Stimulated activated CD8-positive, alpha-beta memory T cell treated with anti-CD3 and anti-CD28 coated beads, Interleukin-7, amount 100 ng/mL, for 24 hours (primary cell): Measurements from ENCODE around the gene NR4A1.

Experiments
- DNase-seq: peaks from one replicate; pipeline ENCODE4 v3.0.0-alpha.2; 2020; ENCODE audit warnings: low read depth

The NR4A1 gene

DNA sequence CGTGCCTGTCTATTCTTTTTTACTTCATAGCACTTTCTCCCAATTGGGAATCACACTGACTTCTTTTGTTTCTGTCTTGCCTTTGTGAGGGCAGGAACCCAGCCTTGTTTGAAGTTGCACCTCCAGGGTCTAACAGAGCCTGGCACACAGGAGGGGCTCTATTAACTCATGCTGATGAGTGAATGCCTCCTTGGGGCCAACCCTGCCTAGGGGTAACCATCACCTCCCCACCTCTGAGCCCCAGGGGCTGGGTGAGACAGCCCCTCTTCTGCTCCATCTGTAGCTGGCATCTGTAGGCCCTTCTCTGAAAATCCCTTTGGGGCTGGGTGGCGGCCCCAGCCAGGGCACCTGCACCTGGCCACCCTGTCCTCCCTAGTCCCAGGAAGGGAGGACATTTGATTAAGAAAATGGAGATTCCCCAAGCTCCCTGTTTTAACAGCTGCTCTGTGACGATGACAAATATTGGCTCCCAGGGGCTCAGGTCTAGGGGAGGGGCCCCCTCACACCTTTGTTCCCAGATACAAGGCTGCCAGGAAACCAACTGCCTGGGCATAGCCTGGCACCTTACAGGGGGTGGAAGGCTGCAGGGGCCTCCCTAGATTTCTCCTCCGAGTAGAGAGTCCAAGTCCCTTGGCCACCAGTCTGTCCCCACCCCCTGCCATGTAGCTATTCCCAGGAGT, 32.7 kb upstream of the NR4A1 start:
- DNase-seq, result no peak

DNA sequence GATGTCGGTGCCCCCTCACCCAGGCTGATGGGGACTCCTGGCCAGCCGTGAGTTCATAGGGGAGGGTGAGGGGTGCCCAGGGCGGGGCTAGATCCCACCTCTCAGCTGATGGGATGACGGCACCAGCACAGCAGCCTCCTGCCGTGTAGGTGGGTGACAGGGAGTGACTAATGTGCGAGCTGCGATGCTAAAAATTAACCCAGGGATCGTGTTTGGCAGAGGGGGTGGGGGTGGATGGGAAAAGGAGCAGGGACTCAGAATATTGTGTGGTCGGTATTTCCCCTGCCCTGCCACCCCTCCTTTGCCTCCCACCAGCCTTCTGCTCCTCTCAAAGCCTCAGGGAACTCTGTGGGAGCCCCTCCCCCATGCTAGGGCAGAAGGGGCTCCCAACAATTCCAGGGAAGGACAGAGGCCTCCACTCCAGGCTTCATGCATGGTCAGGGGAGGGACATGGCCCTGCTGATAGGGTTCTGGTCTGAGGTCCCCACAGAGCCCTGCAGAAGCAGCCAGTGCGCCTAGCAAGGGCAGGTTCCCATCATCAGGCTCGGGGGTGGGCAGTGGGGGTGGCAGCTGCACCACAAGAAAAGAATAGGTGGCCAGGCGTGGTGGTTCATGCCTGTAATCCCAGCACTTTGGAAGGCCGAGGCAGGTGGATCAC, 32.0 kb upstream of the NR4A1 start:
- DNase-seq, result no peak

DNA sequence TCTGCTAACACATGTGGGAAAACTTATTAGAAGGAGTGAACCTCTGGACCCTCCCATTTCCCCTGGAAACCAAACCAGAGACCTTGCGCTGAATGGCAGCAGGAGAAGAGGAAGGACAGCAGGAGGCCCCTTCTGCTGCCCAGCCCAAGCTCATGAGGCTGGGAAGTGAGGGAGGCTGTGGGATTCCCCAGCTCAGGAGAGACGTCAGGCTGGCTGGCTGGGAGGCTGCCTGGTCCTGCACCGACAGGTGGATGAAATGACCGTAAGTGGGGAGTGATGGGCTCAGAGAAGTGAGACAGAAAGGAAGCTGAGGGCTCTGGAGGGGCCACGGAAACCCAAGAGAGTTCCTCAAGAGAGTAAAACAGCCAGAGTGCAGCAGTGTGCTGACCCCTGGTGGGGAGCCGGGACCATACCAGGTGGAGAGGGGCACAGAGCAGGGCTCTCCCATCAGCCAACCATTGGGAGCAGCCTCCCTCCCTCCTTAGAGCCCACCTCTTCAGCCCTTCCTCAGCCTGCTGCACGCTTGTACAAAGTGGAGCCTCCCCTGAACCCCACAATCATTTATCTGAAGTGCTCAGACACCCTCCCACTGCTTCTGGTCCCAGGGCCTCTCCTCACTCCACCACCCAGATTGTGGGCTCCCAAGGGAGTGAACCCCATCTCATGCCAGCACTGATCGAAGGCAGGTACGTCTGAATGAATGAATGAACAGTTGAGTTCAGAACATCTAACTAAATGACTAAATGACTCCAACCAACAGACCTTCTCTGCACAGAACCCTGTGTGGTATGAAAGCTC, 30.5 kb upstream of the NR4A1 start:
- DNase-seq, result no peak

DNA sequence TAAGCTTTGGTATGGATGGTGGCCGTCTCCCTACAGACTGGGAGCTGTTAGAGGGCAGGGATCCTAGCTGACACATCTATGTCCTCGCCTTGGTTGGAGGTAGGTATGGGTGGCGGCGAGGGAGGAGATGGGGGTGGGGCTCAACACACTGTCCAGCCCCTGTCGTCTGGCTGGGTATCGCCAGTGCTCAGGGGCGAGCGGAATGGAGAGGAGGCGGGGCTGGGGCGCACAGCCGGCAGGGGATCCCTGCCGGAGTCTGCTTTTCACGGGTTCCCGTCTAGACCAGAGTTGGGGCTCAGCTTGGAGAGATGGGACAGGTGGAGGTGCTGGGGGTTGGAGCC, 28.4 kb upstream of the NR4A1 start:
- DNase-seq, result no peak

DNA sequence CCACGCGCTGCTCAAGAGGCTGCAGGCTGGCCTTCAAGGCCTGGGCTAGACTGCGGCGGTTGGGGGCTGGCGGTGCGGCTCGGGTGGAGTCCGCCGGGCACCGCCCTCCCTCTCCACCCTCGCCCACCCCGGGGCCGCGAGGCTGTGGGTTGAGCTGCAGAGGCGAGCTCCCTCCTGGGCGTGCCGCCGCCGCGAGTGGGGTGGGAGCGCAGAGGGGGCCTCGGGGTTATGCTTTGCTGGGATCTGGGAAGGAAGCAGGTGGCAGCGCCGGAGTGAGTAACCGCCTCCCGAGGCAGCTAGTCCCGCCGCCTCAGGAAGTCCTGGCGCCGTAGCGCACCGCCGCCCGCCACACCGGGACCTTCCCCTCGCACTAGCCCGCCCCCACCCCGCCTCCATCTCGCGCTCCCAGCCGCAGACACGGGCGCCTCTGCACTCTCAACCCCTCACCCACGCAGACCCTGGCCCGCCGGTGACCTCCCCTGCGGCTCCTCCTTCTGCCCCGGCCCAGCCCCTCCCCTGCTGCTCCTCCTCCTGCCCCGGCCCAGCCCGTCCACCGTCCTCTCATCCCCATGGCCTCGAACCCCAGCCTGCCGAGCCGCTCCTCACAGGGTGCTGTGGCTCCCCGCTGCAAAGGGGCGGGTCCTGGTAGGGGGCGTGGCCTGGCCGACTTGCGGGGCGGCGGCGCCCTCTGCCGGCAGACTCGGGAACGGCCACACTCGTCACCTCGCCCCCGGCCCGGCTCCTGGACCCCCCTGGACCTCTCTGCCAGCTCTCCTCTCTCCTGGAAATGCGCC, 27.9 kb upstream of the NR4A1 start:
- peak; percentile 86 for DNase-seq

DNA sequence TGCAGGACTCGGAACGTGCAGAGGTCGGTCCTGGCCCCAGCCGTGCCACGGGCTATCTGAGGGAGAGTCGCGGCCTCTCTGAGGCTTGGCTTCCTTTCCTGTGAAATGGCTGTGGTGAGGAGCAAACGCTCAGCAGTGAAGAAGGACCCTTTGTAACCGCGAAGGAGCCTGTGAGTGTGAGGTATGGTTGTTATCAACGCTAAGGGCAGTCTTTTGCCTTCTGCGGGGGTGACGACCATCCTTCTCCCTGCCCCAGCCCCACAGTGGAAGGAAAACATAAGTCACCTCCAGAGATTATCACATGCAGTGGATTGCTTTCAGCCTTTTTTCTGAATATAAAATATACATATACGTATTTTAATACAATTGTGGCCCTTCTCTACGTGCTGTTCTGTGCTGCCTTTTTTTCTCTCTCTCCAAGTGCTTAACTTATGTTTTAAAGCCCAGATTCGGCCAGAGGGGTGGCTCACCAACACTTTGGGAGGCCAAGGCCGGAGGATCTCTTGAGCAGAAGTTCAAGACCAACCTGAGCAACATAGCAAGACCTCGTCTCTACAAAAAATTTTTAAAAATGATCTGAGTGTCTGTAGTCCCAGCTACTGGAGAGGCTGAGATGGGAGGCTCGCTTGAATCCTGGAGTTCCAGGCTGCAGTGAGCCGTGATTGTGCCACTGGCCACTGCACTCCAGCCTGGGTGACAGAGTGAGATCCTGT, 27.1 kb upstream of the NR4A1 start:
- no peak for DNase-seq

DNA sequence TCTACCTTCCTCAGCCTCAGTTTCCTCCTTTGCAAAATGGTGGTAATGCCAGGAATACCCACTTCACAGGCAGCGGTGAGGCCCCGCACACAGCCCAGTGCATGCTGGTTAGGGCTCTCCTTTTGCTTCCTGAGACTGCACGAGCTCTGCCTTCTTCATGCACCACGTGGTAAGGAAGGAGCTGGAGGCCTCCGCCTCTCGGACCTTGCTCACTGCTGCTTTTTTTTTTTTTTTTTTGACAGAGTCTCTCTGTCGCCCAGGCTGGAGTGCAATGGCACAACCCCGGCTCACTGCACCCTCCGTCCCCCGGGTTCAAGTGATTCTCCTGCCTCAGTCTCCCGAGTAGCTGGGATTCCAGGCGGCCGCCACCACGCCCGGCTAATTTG, 26.4 kb upstream of the NR4A1 start:
- DNase-seq, result no peak

DNA sequence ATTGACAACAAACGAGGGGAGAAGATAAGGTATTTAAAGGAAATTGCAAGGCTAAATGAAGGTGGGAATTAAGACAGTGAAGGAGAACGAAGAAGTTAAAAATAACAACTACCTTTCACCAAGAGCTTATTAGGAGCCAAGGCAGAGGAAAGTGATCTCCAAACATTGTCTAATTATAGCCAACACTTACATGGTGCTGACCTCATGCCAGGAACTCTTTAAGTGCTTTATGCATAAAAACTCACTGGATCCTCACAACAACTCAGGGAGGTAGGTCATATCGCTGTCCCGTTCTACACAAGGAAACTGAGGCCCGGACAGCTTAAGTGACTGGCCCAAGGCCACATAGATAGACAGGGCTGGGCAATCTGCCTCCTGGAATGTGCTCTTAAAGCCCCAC, 25.0 kb upstream of the NR4A1 start:
- DNase-seq, result no peak

DNA sequence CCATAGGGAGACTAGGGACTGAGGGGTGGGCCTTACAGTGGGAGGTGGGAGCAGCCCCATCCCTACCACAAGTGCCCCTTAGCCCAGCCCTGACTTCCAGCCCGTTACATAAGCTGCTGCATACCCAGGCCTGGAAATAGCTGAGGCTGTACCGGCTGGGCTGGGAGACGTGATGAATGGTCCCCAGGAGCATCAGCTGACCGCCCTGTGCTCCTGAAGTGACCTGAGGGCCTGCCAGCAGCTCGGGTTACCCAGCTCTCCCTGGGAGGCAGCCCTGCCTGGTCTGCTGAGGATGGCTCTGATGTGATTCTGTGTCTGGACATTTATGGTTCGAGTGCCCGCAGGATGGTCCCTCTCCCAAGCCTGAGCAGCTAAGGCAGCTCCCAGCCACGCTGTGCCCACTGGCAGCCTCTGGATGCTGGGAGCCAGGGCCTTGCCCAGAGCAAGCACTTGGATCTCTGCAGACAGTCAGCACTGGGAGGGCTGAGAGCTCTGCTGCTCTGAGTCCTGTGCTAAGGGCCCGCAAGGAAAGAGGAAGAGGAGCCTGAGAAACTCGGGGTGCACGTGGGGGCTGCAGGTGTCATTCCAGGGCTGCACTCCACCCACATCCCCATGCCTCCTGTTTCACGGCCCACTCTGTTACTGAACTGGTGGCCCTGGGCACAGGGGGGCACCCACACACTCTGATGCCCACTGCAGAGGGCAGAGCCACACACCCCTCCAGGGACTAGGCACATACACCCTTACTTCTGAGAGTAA, 24.0 kb upstream of the NR4A1 start:
- no peak for DNase-seq

DNA sequence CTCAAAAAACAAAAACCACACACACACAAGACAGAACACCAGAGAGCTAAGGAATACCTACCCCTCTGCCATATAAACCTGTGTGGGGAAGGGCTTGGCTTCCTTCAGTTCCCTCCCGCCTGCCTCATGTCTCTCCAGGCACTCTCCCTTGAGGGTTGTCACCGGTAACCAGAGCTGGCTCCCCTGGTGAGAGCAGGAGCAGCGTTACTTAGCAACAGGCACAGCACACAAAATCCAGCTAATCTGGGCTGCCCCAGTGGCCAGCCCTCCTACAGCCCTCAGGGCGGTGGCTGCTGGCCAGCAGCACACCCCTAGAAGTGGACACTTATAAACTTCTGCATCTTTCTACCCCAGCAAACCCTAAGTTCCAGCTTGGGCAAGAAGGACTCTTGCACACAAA, 21.6 kb upstream of the NR4A1 start:
- DNase-seq, result no peak

DNA sequence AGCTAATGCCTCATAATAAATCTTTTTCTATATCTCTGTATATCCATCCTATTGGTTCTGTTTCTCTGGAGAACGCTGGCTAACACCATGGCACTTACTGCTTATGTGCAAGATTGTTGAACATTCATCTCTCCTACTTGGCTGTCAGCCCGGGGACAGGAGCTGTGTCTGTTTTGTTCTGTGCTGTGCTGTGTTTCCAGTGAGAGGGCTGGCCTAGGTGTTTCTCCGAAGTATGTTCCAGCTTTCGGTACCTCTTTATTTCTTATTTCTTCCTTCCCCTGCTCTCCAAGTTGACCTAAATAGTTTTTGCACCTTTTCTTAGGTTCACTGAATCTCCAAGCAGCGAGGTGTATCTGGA, 18.8 kb upstream of the NR4A1 start:
- no peak for DNase-seq

DNA sequence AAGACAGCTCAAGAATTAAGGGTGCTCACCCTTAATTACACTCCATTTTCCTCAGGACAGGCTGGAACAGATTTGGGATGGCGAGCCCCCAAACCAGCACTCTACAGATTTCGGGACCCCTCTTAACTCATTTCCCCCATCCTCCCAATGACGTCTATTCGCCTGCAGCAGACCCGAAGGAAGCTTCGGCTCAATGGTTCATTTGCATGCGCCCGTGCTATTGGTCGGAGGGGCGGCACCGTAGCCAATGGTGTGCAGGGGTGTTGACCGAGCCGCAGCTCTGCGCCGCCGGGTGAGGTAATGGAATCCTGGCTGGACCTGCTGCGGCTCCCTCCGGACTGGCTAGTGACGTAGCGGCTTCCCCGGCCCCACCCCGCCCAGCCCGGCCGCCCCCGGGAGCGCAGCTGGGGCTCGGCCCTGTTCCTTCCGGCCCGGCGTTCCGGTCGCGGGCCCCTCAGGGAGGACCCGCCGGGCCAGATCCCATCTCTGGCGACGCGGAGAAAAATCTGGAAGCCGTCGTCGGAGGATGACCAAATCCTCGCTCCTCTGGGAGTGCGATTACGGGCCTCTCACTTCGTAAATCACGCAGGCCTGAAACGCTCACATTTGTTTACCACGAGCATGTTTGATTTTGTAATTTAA, 18.3 kb upstream of the NR4A1 start:
- DNase-seq, result peak; percentile 74

DNA sequence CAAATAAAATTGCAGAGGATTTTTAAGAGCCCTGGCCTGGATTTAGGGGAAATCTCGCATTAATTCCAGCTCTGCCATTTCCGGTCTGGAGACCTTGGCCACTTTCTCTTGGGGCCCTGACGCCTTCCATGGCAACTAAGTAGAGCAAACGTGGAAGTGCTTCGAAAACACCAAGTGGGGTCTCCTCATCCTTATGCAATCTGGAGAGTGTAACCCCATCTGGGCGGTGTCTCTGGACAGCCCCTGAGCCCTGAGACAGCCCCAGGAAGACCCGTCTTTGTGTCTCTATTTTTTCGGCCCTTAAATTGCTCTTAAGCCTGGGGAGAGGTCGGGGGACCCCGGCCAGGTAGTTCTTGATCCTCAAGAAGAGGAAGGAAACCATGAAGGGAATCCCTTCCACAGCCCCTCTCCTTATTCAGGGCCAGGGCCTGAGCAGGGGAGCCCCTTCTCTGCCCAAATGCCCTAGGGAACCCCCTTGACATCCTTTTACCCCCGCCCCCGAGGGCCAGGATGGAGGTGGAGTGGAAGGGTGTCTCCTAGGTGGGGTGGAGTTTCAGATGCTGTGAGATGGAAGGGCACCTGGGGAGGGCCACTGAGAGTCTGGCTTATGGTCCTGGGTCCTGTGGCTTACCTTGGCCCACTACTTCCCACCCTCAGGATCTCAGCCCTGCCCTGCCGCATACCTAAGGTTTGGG, 17.6 kb upstream of the NR4A1 start:
- DNase-seq, result no peak

DNA sequence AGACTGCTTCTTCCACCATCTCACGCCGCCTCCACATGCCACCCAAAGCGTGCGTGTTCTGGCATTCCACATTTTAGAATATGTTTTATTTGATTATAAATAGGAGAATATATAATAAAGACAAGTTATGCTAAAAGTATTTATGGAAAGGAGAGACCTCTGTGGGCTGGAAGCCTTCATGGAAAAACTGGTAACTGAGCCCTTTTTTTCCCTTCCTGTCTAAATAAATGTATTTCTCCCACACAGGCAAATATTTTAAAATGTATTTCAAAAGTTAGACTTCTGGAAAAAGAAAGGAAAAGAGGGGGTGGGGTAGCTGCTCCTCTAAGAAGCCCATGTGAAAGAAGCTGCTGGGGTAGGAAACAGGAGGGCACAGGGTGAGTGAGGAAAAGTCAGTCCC, 16.1 kb upstream of the NR4A1 start:
- DNase-seq, result no peak

DNA sequence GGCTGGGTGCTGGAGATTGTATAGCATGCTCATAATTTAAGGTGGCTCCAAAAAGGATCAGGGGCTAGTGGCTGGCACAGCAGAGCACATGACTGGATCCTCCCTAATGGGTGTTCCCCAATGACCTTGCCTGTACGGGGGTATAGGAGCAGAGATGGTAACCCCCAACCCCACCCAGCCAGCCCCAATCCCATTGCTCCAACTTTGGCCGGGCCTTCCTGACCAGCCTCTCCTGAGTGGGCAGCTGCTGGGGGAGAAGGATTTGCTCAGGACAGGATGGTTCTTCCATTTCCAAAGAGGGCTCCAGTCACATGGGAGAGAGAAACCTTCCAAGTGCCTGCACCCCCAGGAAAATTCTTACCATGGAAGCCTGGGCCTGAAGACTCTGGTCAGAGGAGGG, 15.3 kb upstream of the NR4A1 start:
- no peak for DNase-seq

DNA sequence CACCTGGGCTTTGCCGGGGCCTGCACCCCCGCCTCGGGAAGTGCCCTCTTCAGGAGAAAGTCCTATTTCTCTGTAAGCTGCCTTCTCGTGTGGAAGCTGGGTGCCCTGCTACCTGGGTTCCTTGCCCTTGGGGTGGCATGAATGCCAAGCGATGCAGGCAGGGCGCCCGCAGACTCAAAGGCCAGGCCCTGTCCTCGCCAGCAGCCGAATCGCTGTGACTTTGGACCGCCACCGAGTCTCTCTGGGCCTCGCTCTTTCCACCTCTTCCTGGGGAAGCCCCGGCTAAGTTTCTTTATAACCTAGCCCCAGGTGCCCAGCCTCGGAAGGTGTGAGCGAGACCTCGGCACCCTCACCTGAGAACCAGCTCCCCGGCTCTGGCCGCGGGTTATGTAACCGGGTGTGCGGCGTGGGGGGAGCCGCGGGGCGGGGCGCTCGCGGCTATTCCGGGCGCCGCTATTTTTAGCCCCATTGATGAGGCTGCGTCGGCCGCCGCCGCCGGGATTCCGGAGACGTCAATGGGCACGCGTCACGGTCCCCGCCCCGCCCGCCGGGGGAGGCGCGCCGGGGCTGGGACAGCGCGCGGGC, 14.6 kb upstream of the NR4A1 start:
- DNase-seq, result peak; percentile 58

DNA sequence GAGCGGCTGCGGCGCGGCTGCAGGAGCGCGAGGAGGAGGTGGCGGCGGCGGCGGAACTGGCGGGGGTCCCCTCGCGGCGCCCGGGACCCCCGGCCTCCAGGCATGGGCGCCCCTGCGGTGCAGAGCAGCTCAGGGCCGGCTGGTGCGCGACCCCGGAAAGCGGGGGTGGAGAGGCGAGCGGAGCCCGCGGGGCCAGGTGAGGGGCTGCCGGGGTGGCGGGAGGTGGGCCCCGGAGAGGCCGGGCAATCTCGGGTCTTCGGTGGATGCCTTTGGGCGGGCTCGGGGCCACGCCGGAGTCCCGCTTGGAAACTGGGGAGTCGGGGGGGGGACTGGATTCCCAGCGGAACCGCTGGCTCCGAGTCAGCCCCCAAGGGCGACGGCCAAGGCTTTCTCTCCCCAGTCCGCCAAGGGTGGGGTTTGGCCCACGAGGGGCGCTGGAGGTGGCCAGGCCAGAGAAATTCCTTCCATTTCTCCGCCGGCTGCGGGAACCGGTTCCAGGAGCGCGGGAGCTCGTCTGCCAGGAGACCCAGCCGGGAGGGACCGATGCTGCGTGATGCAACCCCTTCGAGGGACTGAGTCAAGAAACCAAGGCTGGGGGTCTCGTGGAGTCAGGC, 13.9 kb upstream of the NR4A1 start:
- no peak for DNase-seq

DNA sequence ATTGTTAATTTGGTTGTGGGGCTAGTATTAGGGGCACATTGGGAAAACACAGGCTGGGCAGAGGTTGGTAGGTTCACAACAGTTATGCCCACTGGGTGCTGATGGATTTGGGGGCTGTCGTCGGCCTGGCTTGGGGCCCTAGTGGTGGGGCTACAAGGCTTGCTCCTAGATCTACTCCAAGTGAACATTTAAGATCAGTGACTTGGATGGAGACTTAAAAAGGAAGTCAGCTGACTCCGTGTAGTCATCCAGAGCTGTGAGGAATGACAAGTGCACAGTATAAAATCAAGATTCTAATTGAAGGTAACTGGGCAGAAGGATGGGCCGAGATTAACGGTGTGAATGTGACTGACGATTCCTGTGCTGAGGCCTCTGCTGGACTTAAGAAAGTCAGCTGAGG, 12.8 kb upstream of the NR4A1 start:
- no peak for DNase-seq

DNA sequence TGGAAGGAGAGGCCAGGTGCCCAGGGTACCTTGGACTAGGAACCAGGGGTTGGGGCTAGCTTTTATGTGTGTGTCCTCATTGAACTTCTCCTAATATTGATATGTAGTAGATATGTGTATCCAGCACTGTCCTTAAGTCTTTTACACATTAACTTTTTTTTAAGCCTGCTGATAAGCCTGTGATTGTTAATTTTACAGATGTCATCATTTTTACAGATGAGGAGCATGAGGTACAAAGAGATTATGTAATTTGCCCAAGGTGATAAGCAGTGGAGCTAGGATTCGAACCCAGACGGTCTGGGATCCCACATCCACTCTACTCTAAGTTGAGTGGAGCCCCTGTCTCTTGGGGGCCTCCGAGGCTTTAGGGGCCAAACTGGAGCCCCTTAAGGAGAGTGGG, 10.2 kb upstream of the NR4A1 start:
- DNase-seq, result no peak
